ENCODE results near the gene GLS. TPM values are rescaled to one million over a fixed set of nuclear protein-coding genes. Genes with fewer than 3 reads are reported as not detected.

Gene GLS
- total RNA-seq, 1 experiment from 2014 or later: 97.4 TPM

GRCh38 chr2:190950566-190950991, 70.0 kb downstream of the GLS start:
- intact Hi-C loops (cut with micrococcal nuclease): no loop called here
- BruUV-seq (replicated peaks): no TSS peak
- CTCF ChIA-PET: no interaction called here

GRCh38 chr2:190953257-190953656, 72.6 kb downstream of the GLS start:
- RAD21 ChIA-PET (ENCODE audit: low non-redundant PET in 1 of 2, low total read pairs in 2 of 2, uncharacterized antibody in 2 of 2, unreplicated experiment in 2 of 2): no interaction called here
- TF ChIP-seq CEBPB (IDR thresholded peaks at IDR 0.05; ENCODE audit: low read depth) (no peak), FOSL1 (IDR thresholded peaks at IDR 0.05; ENCODE audit: low read depth) (no peak), POLR2A (IDR thresholded peaks at IDR 0.05; ENCODE audit: borderline replicate concordance, extremely low read depth, insufficient read depth, insufficient read length) (no peak), SIN3A (IDR thresholded peaks at IDR 0.05; ENCODE audit: low read depth) (no peak), ZBTB33 (IDR thresholded peaks at IDR 0.05; ENCODE audit: extremely low read depth, insufficient replicate concordance, low read length) (no peak), EZH2 (IDR thresholded peaks at IDR 0.05) (no peak), JUND (IDR thresholded peaks at IDR 0.05) (no peak), REST (IDR thresholded peaks at IDR 0.05; ENCODE audit: low read depth) (no peak), EZH2phosphoT487 (IDR thresholded peaks at IDR 0.05; ENCODE audit: borderline replicate concordance) (no peak), CBX3 (IDR thresholded peaks at IDR 0.05; ENCODE audit: low read depth) (no peak)

More at GRCh38 chr2:190950566-190950991, 70.0 kb downstream of the GLS start:
- Histone ChIP-seq H3K9ac (ENCODE audit: low read length) (no peak overlapping the region), H3K27me3 (ENCODE audit: insufficient read depth, low read length) (no peaks in the 10 kb centered on the region), H4K20me1 (ENCODE audit: insufficient read depth) (no peaks in the 10 kb centered on the region), H3K79me2 (ENCODE audit: insufficient read depth, low read length) (no peaks in the 10 kb centered on the region), H3K4me3 (replicated peaks in 1 of 2; ENCODE audit: low read depth in 1 of 2, low read length in 2 of 2) (no peak overlapping the region), H2AFZ (ENCODE audit: low read depth, low read length, poor library complexity, severe bottlenecking) (no peak overlapping the region), H3K4me1 (ENCODE audit: control insufficient read depth in 1 of 2, insufficient read depth in 2 of 2, low read length in 2 of 2) (peaks cover 32 to 33% of the 10 kb centered on the region in 2 experiments), H3K27ac (ENCODE audit: low read depth, low read length) (no peak overlapping the region), H3K9me3 (ENCODE audit: control insufficient read depth in 1 of 2, insufficient read depth in 1 of 2, low read depth in 1 of 2, low read length in 2 of 2) (no peaks in the 10 kb centered on the region), H3K36me3 (ENCODE audit: control insufficient read depth in 1 of 2, insufficient read depth in 2 of 2, low read length in 2 of 2) (no peaks in the 10 kb centered on the region), H3K4me2 (ENCODE audit: low read length) (no peak overlapping the region), H3K9me2 (ENCODE audit: insufficient read depth) (no peaks in the 10 kb centered on the region)
- POLR2A ChIA-PET: interaction anchor here (0.6 kb wide), 1 partner anchor 13 kb away, joined by 4 read pairs; no protein-coding TSS in a partner anchor
- DNase-seq (ENCODE audit: low read depth, low spot score) (no peak), ATAC-seq (no peak)
- TF ChIP-seq EZH2 (IDR thresholded peaks at IDR 0.05): no peak
- RAD21 ChIA-PET (ENCODE audit: low non-redundant PET in 1 of 2, low total read pairs in 2 of 2, uncharacterized antibody in 2 of 2, unreplicated experiment in 2 of 2): no interaction called here

More at GRCh38 chr2:190953257-190953656, 72.6 kb downstream of the GLS start:
- H3K27ac ChIP-seq (ENCODE audit: low read depth, low read length): no peak overlapping the region
- no peaks in the 10 kb centered on the region for H3K79me2 ChIP-seq (ENCODE audit: insufficient read depth, low read length)
- peaks cover 13 to 14% of the 10 kb centered on the region in 2 experiments for H3K4me1 ChIP-seq (ENCODE audit: control insufficient read depth in 1 of 2, insufficient read depth in 2 of 2, low read length in 2 of 2)
- no peak overlapping the region for H3K4me3 ChIP-seq (replicated peaks in 1 of 2; ENCODE audit: low read depth in 1 of 2, low read length in 2 of 2)
- no peaks in the 10 kb centered on the region for H3K9me3 ChIP-seq (ENCODE audit: control insufficient read depth in 1 of 2, insufficient read depth in 1 of 2, low read depth in 1 of 2, low read length in 2 of 2)
- DNase-seq (ENCODE audit: low read depth, low spot score) (no peak), ATAC-seq (no peak)
- no peak overlapping the region for H3K9ac ChIP-seq (ENCODE audit: low read length)
- no peak overlapping the region for H3K4me2 ChIP-seq (ENCODE audit: low read length)
- no peaks in the 10 kb centered on the region for H3K9me2 ChIP-seq (ENCODE audit: insufficient read depth)
- H3K36me3 ChIP-seq (ENCODE audit: control insufficient read depth in 1 of 2, insufficient read depth in 2 of 2, low read length in 2 of 2): no peaks in the 10 kb centered on the region
- CTCF ChIA-PET: no interaction called here
- H3K27me3 ChIP-seq (ENCODE audit: insufficient read depth, low read length): no peaks in the 10 kb centered on the region
- no peaks in the 10 kb centered on the region for H4K20me1 ChIP-seq (ENCODE audit: insufficient read depth)
- no TSS peak for BruUV-seq (replicated peaks)
- POLR2A ChIA-PET: no interaction called here
- H2AFZ ChIP-seq (ENCODE audit: low read depth, low read length, poor library complexity, severe bottlenecking): no peak overlapping the region
- intact Hi-C loops (cut with micrococcal nuclease): no loop called here

Measured in HCT116 (cell line).